Esophagus muscularis mucosa (tissue), 4 donors: ENCODE measurements around the gene STARD13. TPM values are rescaled to one million over a fixed set of nuclear protein-coding genes. Genes with fewer than 3 reads are reported as not detected.

ENCODE experiments used
- DNase-seq: peaks from one replicate; pipeline ENCODE4 v3.0.0-alpha.2; 2017; ENCODE audit errors: extremely low spot score
- H3K27ac ChIP-seq, 4 donors: fragments of 200-600 bp; sonication (generic); replicated peaks in 1 of 4; 1 replicate in 3 of 4; 2 replicates in 1 of 4; pipeline ENCODE4 v1.5.1; 2016 to 2019; ENCODE audit warnings: mild to moderate bottlenecking in 1 of 4
- H3K27me3 ChIP-seq, 4 donors: fragments of 200-600 bp; sonication (generic); one replicate each; pipeline versions ENCODE4 v1.5.1 to v1.6.0; 2016 to 2019
- H3K36me3 ChIP-seq, 4 donors: fragments of 200-600 bp; sonication (generic); one replicate each; pipeline ENCODE4 v1.5.1; 2016 to 2019
- H3K4me1 ChIP-seq, 4 donors: fragments of 200-600 bp; sonication (generic); one replicate each; pipeline ENCODE4 v1.5.1; 2016 to 2019
- H3K4me3 ChIP-seq, 4 donors: fragments of 200-600 bp; sonication (generic); 1 replicate in 2 of 4; 2 replicates in 2 of 4; pipeline ENCODE4 v1.5.1; 2016 to 2019; ENCODE audit warnings: mild to moderate bottlenecking in 4 of 4, moderate library complexity in 1 of 4
- H3K9me3 ChIP-seq, 4 donors: fragments of 200-600 bp; sonication (generic); 1 replicate in 3 of 4; 2 replicates in 1 of 4; pipeline ENCODE4 v1.5.1; 2016 to 2019
- EP300 ChIP-seq: sonication (generic); formaldehyde crosslinking; IDR thresholded peaks from one replicate; pipeline ENCODE4 v1.6.1; 2017; ENCODE audit warnings: antibody characterized with exemption
- POLR2A ChIP-seq: fragments of 450-650 bp; IDR thresholded peaks from one replicate; pipeline ENCODE4 v1.6.1; 2017; ENCODE audit warnings: antibody characterized with exemption, moderate library complexity, mild to moderate bottlenecking, low read depth
- POLR2AphosphoS5 ChIP-seq, 2 donors: sonication (generic); formaldehyde crosslinking; IDR thresholded peaks; one replicate each; pipeline ENCODE4 v1.6.1; 2017; ENCODE audit warnings: antibody characterized with exemption in 2 of 2
- WGBS: methylation state at CpG from one replicate; pipeline ENCODE4 v1.1.5; 2018; 5-methylcytosine and 5-hydroxymethylcytosine counted together
- intact Hi-C: fragments of 100-400 bp; cut with DNase I; formaldehyde crosslinking; loops from one replicate; pipeline ENCODE4 v1.15.1; 2023
- total RNA-seq, 4 donors: library from RNA; depleted of rRNA; stranded (reverse); fragments of >200 nt; gene quantifications; one replicate each; pipeline versions ENCODE4 v1.1.0 to v1.2.1, GENCODE V29; 2016
- TF ChIP-seq, protein P1 (sequence below), 3 experiments: fragments of 200-600 bp in 2 of 3; fragments of 450-650 bp in 1 of 3; sonication (generic) in 2 of 3; IDR thresholded peaks; one replicate each; pipeline ENCODE4 v1.5.1; 2017 to 2019; ENCODE audit warnings: antibody characterized with exemption in 3 of 3, mild to moderate bottlenecking in 2 of 3, moderate library complexity in 1 of 3

STARD13 gene
- total RNA-seq, 4 donors from 2014 or later, result 44.9 to 59.2 (median 56.2) TPM

DNA sequence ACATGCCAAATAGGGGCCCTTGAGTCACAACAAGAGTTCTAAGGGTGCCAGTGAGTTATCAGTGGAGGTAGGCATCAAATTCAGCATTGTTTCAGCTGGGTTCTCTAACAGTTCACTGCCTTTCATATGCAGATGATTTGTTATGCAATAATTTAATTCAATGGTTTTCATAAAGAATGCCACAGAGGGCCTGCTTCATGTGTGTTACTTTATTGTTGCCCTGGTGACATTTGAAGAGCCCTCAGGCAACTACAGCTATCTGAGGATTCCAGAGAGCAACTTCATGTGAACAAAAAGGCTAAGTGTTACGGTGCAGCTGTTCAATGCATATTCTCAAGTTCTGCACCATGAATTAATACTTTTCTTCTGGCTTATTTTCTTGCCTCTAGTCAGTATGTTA is 43.1 kb upstream of the STARD13 start:
- H3K9me3 ChIP-seq, result no peaks in the 10 kb centered on the region
- WGBS, result 91% methylated on average over 1 of the region's 1 CpG
- no peak overlapping the region for H3K27ac ChIP-seq

GRCh38 chr13:33326723-33327122 is 41.2 kb upstream of the STARD13 start:
- Histone ChIP-seq H3K4me3 (no peak overlapping the region), H3K27me3 (no peaks in the 10 kb centered on the region), H3K36me3 (no peaks in the 10 kb centered on the region), H3K4me1 (peaks cover 7 to 51% (median 35%) of the 10 kb centered on the region in 4 donors), H3K9me3 (no peaks in the 10 kb centered on the region), H3K27ac (no peak overlapping the region)
- WGBS, result 92% methylated on average over 2 of the region's 2 CpGs
- intact Hi-C loops, result no loop called here
- no peak for TF ChIP-seq POLR2AphosphoS5 (IDR thresholded peaks at IDR 0.05)
- TF ChIP-seq, protein P1, sequence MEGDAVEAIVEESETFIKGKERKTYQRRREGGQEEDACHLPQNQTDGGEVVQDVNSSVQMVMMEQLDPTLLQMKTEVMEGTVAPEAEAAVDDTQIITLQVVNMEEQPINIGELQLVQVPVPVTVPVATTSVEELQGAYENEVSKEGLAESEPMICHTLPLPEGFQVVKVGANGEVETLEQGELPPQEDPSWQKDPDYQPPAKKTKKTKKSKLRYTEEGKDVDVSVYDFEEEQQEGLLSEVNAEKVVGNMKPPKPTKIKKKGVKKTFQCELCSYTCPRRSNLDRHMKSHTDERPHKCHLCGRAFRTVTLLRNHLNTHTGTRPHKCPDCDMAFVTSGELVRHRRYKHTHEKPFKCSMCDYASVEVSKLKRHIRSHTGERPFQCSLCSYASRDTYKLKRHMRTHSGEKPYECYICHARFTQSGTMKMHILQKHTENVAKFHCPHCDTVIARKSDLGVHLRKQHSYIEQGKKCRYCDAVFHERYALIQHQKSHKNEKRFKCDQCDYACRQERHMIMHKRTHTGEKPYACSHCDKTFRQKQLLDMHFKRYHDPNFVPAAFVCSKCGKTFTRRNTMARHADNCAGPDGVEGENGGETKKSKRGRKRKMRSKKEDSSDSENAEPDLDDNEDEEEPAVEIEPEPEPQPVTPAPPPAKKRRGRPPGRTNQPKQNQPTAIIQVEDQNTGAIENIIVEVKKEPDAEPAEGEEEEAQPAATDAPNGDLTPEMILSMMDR (IDR thresholded peaks at IDR 0.05), result no peak
- no peak for TF ChIP-seq POLR2A
- no peak for TF ChIP-seq EP300
- DNase-seq, result no peak

More for the DNA sequence above, 43.1 kb upstream of the STARD13 start:
- Histone ChIP-seq H3K27me3 (no peaks in the 10 kb centered on the region), H3K4me3 (no peak overlapping the region), H3K36me3 (no peaks in the 10 kb centered on the region), H3K4me1 (peaks cover under 1 to 32% (median 18%) of the 10 kb centered on the region in 4 donors)
- intact Hi-C loops, result no loop called here
- TF ChIP-seq EP300, result no peak
- TF ChIP-seq, protein P1 (IDR thresholded peaks at IDR 0.05), result no peak
- no peak for TF ChIP-seq POLR2A
- no peak for TF ChIP-seq POLR2AphosphoS5 (IDR thresholded peaks at IDR 0.05)
- no peak for DNase-seq

DNA sequence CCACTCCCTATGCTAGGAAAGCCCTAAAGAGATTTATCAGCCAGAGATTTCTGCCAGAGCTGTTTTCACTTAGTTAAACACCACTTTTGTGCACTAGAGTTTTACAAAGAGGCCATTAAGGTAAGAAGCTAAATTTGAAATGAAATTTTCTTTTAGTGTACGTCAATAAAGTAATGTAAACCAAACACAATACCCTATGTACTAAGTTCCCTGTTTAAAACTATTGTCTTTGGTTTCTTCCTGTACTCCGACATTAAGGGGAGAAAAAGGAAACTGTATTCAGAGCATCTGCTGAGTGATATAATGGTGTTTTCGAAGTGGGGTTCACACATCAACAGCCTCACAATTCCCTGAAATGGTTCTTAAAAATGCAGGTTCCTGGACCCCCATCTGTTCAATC is 40.7 kb upstream of the STARD13 start:
- Histone ChIP-seq H3K27me3 (no peaks in the 10 kb centered on the region), H3K27ac (no peak overlapping the region), H3K36me3 (no peaks in the 10 kb centered on the region), H3K4me1 (peaks cover 7 to 53% (median 35%) of the 10 kb centered on the region in 4 donors), H3K9me3 (no peaks in the 10 kb centered on the region), H3K4me3 (no peak overlapping the region)
- TF ChIP-seq POLR2A (no peak), EP300 (no peak), POLR2AphosphoS5 (IDR thresholded peaks at IDR 0.05) (no peak)
- TF ChIP-seq, protein P1 (IDR thresholded peaks at IDR 0.05), result no peak
- no peak for DNase-seq
- intact Hi-C loops, result no loop called here
- 68% methylated on average over 3 of the region's 3 CpGs for WGBS

GRCh38 chr13:33323801-33324510 is 38.4 kb upstream of the STARD13 start:
- intact Hi-C loops, result no loop called here
- no peak for DNase-seq
- H3K9me3 ChIP-seq, result no peaks in the 10 kb centered on the region
- H3K36me3 ChIP-seq, result no peaks in the 10 kb centered on the region
- no peak overlapping the region for H3K4me3 ChIP-seq
- TF ChIP-seq POLR2A (no peak), EP300 (no peak)
- TF ChIP-seq, protein P1 (IDR thresholded peaks at IDR 0.05), result no peak
- H3K4me1 ChIP-seq, result peaks cover 7 to 46% (median 35%) of the 10 kb centered on the region in 4 donors
- H3K27me3 ChIP-seq, result no peaks in the 10 kb centered on the region
- WGBS, result 66% methylated on average over 7 of the region's 7 CpGs
- peak overlapping the region in 3 of 4 donors; percentile 34 to 54 (median 52) for H3K27ac ChIP-seq
